GM21576 (cell line): ENCODE data around the gene AHCTF1.
"Not testable (repeated sequence)": the region's sequence is repeated elsewhere in the genome, so short reads cannot be mapped to it uniquely, and the experiment has no call there.

ENCODE experiments used
- ATAC-seq: cut with Tn5 transposase; IDR thresholded peaks from one replicate; pipeline ENCODE4 v1.9.1; 2021; ENCODE audit warnings: mild to moderate bottlenecking, moderate library complexity; ENCODE audit not compliant: unreplicated experiment

AHCTF1 gene

DNA sequence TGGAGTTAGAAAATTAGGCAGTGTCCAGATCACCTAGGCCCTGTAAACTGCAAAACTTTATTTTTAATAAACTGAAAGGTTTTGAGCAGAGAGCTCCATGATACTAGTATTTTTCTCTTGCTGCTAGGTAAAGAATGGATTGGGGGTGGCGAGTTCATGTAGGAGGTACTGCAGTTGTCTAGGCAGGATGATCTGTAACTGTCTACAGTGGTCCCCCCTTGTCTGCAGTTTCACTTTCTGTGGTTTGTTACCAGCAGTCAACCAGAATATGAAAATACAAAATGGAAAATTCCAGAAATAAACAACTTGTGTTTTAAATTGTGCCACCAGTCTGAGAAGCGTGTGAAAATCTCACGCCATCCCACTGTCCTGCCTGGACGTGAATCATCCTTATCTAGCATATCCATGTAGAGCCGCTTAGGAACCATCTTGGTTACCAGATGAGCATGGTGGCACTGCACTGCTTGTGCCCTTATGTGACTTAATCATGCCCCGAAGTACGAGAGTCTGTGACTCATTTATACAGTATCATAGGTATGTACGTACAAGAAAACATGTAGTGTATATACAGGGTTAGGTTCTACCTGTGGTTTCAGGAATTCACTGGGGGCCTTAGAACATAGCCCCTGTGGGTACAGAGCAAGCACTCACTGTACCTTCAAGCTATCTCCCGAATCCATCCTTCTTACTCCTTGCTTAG is 94.2 kb downstream of the AHCTF1 start:
- ATAC-seq = peak; percentile 53

DNA sequence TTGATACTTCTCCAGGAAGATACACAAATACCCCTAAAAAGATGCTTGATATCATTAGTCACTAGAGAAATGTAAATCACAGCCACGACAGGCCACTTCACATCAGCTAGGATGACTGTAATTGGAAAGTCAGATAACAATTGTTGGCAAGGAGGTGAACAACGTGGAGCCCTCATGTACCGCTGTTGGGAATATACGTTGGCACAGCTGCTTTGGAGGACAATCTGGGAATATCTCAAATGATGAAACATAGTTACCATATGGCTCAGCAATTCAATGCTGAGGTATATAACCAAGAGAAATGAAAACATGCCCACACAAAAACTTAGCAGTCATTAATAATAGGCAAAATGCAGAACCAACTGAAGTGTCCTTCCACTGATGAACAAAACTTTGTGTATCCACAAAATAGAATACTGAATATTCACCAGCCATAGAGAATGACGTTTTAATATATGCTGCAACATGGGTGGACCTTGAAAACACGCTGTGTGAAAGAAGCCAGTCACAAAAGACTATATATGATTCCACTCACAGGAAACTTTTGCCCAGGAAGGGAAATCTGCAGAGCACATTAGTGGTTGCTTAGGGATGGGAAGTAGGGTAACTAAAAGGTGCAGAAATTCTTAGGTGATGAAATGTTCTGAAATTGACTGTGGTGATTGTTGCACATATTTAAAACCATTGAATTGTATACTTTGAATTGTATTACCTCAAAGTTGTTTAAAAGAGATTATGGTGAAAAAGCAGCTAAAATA is 95.4 kb downstream of the AHCTF1 start:
- no peak for ATAC-seq

DNA sequence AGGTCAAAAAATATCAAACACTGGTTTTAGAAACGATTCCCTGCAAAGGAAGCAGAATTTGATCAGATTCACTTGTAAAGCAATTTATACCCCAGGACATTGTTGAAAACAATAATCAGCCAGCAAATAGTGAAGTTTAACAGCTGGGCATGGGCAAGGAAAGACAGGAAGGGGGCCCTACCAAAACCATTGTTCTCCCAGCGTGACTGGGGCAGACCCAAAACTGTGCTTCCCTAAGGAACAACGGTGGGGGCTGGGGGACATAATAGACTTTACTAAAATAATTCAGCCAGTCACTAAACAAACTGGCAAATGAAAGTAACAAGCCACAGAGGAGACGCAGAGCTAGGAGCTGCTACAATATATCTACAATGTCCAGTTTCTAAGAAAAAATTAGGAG is 100.2 kb downstream of the AHCTF1 start:
- no peak for ATAC-seq

DNA sequence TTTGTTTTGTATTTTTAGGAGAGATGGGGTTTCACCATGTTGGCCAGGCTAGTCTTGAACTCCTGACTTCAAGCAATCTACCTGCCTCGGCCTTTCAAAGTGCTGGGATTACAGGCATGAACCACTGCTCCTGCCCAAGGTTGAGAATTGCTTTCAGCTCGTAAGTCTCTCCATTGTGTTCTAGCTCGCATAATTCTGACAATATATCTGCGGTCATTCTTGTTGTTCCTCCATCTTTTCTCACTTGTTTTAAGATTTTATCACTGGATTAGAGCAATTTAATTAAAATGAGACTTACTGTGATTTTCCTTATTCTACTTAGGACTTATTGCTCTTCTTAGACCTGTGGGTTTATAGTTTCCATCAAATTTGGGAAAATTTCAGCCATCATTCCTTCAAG is 102.9 kb downstream of the AHCTF1 start:
- ATAC-seq = no peak

DNA sequence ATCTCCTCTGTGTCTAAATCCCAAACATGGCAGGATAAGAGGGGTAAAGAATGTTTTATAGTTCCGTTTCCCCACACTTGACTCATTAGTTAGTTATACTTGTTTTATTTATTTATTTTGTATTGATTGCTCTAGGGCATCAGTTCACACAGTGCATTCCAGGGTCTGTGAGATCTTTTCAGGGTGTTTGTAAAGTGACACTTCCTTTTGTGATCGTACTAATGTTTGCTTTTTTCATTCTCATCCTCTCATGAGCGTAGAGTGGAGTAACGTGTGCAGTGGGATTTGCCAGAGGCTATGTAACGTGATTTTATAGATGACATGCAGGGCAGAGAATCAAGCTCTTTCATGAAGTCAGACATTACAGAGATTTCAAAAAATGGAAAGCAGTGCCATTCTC is 104.4 kb downstream of the AHCTF1 start:
- no peak for ATAC-seq

DNA sequence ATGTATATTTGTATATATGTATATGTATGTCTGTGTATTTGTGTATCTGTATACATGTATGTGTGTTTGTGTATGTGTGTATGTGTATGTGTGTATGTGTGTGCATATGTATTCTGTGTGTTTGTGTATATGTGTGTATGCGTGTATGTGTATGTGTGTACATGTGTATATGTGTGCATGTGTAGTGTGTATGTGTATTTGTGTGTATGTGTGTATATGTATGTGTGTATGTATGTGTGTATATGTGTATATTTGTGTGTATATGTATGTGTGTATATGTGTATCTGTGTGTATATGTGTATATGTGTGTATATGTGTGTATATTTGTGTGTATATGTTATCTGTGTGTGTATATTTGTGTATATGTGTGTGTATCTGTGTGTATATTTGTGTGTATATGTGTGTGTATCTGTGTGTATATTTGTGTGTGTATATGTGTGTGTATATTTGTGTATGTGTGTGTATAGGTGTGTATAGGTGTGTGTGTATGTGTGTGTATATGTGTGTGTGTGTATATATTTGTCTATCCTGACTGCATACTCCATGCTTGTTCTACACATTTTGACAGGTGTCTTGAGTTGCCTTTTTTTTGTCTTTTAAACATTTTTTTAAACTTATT is 106.1 kb downstream of the AHCTF1 start:
- no peak for ATAC-seq

DNA sequence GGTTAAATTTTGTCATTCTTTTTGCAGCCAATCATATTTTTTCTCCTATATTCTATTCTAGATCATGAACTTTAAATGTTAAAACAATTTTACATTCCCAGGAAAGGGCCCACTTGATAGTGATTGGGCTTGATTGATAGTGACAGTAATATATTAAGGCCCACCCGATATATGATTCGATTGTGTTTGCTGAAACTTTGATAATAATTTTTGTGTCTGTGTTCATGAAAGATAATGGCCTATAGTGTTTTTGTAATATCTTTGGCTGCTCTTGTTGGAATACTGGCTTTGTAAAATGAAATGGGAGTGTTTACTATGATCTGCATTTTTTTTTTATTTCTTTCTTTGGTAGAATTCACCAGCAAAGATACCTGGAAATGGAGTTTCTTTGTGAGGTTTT is 107.2 kb downstream of the AHCTF1 start:
- no peak for ATAC-seq

DNA sequence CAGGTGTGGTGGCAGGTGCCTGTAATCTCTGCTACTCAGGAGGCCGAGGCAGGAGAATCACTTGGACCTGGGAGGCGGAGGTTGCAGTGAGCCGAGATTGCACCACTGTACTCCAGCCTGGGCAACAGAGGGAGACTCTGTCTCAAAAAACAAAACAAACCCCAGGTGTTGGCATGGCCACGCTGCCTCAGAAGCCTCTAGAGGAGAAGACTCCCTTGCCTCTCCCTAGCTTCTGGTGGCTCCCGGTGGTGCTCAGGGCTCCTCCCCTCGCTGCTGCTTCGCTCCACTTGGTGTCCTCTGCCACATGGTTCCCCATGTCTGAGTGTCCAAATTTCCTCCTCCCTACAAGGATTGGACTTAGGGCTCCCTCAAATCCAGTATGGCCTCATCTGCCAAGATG is 109.6 kb downstream of the AHCTF1 start:
- not testable (repeated sequence) for ATAC-seq

DNA sequence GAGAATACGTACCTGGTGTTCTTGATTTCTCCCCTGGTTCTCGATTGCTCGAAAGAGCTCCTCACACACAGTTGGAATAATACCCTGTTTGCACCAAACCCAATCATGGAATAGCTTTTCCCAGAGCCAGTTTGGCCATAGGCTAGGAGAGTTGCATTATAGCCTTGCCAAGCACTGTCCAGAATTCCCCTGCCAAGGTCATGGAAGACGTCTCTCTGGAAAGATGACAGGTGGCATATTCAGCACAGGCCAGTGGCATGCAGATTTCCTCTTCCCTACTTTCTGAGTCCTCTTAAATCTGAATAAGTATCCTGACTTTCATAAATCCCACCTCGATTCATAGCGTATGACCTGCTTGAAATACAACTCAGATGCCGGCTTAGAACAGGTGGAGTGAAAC is 111.1 kb downstream of the AHCTF1 start:
- ATAC-seq = no peak

DNA sequence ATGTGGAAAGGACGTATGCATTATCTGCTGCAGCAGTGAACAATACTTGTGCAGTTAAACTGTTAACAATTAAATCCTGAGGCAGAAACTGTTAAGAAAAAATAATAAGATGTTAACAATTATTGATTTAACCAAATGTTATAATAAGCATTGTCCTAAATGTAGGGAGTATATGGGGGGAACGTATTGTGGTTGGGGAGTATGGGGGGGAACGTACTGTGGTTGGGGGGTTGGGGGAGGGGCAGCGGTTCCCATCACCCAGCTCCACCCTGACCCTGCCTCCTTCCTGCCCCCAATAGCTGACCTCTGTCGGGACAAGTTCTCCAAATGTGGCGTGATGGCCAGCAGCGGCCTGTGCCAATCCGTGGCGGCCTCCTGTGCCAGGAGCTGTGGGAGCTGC is 114.0 kb downstream of the AHCTF1 start:
- ATAC-seq = not testable (repeated sequence)

DNA sequence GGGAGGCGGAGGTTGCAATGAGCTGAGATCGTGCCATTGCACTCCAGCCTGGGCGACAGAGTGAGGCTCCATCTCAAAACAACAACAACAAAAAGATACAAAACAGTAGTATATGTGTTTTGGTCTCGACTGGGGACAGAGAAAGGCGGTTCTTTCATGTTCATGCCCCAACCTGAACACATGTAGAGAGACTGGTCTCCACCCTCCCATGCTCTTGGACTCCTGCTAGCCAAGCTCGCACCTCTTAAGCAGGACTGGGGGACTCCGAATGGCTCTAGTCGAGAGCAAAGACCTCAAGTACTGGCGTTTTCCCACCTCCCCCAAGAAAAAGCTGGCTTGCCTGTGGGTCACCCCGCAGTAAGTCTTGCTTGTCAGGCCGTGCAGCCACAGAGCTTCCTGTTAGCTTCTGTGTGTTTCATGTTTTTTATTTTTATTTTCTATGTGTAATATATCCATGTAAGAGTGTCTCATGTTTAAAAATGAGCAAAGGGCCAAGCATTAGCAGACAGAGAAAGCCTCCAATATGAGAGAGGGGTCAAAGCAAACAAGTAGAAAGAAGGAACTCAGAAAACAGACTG is 116.0 kb downstream of the AHCTF1 start:
- no peak for ATAC-seq

DNA sequence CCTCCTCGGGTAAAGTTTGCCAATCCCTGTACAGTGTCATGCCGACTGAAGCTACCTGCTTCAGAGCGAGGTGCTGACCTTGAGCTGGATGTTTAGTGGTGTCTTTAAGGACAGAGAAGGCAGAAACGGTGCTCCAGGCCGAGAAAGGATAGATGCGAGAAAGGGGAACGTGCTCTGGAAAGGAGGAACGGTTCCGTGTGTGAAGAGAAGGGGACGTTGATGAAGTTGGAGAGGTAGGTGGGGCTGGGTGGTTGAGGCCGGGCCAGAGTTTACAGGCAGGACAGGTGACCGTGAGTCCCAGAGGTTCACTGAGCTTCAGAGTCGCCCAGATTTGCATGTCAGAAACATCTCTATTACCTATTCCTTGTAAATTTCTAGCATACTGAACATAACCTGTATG is 116.9 kb downstream of the AHCTF1 start:
- ATAC-seq = no peak

DNA sequence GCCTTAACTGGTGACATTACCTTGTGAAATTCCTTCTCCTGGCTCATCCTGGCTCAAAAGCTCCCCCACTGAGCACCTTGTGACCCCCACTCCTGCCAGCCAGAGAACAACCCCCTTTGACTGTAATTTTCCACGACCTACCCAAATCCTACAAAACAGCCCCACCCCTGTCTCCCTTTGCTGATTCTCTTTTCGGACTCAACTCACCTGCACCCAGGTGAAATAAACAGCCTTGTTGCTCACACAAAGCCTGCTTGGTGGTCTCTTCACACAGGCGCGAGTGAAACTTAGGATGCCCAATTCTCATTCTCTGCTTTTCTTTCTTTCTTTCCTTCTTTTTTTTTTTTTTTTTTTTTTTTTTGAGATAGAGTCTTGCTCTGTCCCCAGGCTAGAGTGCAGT is 118.4 kb downstream of the AHCTF1 start:
- ATAC-seq = not testable (repeated sequence)

DNA sequence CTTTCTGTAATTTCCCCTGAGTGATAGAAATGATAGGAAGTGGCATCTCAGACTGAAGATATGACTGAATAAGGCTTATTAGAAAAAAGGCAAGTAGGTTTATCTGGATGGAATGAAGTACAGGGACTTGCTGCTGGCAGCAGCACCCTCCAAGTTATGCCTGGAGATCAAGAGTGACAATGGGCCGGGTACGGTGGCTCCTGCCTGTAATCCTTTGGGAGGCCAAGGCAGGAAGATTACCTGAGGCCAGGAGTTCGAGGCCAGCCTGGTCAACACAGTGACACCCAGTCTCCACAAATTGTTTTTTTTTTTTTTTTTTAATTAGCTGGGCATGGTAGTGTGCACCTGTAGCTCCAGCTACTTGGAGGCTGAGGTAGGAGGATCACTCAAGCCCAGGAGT is 119.8 kb downstream of the AHCTF1 start:
- no peak for ATAC-seq

DNA sequence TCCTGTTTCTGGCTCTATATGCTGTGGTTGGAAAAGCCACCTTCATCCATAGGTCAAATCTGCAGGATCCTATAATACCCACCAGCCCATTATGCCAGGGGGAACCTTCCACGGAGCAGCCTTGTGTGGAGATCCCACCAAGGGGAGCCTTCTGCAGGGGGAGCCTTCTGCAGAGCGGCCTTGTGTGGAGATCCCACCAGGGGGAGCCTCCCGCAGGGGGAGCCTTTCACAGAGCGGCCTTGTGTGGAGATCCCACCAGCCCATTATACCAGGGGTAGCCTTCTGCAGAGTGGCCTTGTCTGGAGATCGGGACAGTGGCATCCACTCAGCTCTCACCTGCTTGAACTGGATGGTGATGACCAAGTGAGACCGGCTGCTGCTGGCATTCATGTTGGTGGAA is 122.3 kb downstream of the AHCTF1 start:
- ATAC-seq = no peak

DNA sequence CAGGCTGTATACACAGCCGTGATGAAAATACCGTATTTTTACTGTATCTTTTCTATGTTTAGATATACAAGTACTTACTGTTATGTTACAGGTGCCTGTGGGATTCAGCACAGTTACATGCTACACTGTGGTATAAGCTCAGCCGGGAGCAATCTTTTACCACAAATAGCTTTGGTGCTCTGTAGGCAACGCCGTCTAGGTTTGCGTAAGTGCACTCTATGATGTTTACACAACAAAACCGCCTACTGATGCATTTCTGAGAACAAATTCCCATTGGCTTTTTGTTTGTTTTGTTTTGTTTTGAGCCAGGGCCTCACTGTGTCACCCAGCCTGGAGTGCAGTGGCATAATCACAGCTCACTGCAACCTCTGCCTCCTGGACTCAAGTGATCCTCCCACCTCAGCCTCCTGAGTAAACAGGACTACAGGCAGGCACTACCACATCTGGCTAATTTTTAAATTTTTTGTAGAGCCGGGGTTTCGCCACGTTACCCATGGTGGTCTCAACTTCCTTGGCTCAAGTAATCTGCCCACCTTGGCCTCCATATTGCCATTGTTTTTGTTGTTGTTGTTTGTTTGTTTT is 126.5 kb downstream of the AHCTF1 start:
- ATAC-seq = no peak

DNA sequence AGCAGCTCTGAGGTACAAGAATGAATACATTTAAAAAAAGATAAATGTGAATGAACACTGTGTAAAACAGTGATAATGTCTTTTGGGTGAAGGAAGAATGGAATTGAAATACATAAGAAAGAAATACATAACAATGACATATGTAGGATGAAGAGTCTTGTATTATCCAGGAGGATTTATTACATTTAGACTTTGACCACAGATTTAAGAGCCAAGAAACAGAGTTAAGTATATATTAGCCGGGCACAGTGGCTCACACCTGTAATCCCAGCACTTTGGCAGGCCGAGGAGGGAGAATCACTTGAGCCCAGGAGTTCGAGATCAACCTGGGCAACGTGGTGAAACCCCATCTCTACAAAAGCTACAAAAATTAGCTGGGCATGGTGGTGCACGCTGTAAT is 127.9 kb downstream of the AHCTF1 start:
- ATAC-seq = no peak

DNA sequence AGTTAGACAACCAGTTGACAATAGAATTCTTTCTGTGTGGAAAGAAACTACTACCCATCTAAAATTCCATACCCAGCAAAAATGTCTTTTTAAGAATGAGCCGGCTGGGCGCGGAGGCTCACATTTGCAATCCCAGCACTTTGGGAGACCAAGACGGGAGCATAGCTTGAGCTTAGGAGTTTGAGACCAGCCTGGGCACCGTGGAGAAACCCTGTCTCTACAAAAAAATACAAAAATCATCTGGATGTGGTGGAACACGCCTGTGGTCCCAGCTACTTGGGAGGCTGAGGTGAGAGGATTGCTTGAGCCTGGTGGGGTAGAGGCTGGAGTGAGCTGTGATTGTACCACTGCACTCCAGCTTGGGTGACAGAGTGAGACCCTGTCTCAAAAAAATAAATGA is 128.4 kb downstream of the AHCTF1 start:
- no peak for ATAC-seq

DNA sequence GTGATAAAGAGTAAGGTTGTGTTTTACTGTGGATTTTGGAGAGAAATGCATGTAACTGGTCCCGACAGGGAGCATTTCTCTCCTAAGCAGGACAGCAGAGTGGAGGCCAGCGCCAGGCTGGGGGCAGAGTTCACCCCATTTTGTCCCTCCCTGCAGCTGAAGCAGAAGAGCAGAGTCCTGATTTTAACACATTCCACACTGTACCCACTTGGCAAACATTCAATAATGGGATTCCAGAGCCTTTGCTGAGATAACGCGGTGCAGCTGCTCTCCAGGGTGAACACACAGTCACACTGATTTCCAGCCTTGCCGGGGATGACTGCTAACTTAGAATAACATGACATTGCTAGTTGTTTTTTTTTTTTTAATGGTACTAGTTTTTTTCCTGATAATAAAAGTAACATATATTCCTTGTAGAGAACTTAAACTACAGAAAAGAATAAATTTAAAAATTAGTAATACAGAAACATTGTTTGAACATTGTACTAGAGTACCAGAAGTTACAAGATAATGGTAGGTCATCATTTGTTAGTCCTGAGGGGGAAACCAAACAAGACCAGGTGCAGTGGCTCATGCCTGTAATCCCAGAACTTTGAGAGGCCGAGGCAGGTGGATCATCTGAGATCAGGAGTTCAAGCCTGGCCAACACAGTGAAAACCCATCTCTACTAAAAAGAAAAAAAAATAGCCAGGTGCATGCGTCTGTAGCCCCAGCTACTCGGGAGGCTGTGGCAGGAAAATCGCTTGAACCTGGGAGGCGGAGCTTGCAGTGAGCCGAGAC is 130.3 kb downstream of the AHCTF1 start:
- no peak for ATAC-seq

DNA sequence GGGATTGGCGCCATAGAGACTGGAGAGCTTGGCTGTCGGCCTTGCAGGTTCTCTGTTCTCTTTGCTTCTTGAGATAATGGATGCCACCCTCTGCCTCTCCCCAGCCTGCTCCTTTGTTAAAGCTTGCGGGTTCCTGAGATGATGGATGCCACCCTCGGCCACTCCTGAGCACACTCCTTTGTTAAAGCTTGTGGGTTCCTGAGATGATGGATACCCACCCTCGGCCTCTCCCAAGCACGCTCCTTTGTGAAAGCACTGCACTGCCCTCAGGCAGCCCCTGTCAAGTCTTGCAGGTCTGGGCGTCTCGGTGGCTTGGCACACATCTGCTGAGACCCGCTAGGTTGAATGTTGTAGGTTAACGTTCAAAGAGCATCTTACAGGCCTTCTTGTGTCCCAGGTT is 131.0 kb downstream of the AHCTF1 start:
- ATAC-seq = no peak

DNA sequence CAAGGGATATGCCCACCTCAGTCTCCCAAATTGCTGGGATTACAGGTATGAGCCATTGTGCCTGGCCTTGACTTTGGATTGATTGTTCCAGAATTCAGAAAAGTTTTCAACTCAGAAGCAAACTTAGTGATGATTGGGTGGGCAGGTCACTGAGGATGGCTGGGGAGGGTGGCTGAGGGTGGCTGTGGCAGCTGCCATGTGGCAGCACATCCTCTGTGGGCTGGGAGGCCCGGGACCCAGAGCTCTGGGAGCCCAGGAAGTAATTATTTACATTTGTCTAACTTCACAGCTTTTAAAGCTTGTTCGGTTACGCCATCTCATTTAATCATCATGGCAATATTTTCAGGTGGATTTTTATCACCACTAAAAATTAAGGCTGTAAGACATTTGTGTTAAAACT is 131.4 kb downstream of the AHCTF1 start:
- no peak for ATAC-seq
